Activated naive CD4-positive, alpha-beta T cell treated with anti-CD3 and anti-CD28 coated beads, Interleukin-2, amount 10 ng/mL, durations not matched to agents 7 days and 5 days (primary cell): ENCODE results near the gene GIGYF1.
"Not testable (repeated sequence)": the region's sequence is repeated elsewhere in the genome, so short reads cannot be mapped to it uniquely, and the experiment has no call there.

Experiments
- CTCF ChIA-PET: fragments of 350-600 bp; sonication (Branson Sonifier 250); formaldehyde crosslinking; loops from one replicate; lab custom pipeline; 2021; ENCODE audit warnings: antibody characterized with exemption; lab: Charles Lee
- DNase-seq: peaks from one replicate; pipeline ENCODE4 v3.0.0-alpha.2; 2020
- H3K27ac Mint-ChIP-seq: one replicate; pipeline ENCODE4 v1.8.0; 2021; ENCODE audit warnings: mild to moderate bottlenecking, moderate library complexity, mixed read lengths
- H3K27me3 Mint-ChIP-seq: one replicate; pipeline ENCODE4 v1.8.0; 2021; ENCODE audit warnings: mild to moderate bottlenecking, mixed read lengths
- H3K36me3 Mint-ChIP-seq: one replicate; pipeline ENCODE4 v1.8.0; 2021; ENCODE audit warnings: mixed read lengths
- H3K4me1 Mint-ChIP-seq: one replicate; pipeline ENCODE4 v1.8.0; 2021; ENCODE audit warnings: mixed read lengths
- H3K4me3 Mint-ChIP-seq: one replicate; pipeline ENCODE4 v1.8.0; 2021; ENCODE audit warnings: mild to moderate bottlenecking, moderate library complexity, mixed read lengths
- H3K9me3 Mint-ChIP-seq: one replicate; pipeline ENCODE4 v1.8.0; 2021; ENCODE audit warnings: mixed read lengths

The GIGYF1 gene

DNA sequence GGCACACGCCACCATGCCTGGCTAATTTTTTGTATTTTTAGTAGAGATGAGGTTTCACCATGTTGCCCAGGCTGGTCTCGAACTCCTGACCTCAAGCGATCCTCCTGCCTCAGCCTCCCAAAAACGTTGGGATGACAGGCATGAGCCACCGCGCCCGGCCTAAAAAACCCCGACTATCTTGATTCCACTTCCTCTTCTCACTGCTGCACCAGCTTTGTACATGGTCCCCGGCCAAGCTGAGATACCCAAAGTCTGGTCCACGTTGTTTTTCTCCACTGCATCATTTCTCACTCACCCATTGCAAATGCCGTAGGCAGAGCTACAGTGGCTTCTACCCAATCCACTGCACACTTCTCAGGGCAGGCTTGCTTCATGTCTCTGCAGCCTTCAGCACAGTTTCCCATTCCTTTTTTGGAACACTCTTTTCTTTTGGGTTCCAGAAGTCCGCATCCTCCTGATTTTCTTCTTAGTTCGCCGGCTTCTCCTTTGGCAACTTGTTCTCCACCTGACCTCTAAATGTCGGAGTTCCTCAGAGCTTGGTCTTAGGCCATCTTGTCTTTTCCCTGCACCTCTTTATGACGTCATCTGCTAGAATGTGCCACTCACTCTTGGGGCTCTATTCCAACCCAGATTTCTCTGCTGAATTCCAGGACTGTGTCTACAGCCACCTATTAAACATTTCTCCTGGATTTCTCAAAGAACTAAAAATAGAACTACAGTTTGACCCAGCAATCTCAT lies 26.6 kb downstream of the GIGYF1 start:
- no peak overlapping the region for H3K4me3 Mint-ChIP-seq
- CTCF ChIA-PET = interaction anchor here (0.6 kb wide), 1 partner anchor 185 kb away, joined by 4 read pairs; no protein-coding TSS in a partner anchor
- no peak overlapping the region for H3K27ac Mint-ChIP-seq
- DNase-seq = no peak
- peaks cover under 1% of the 10 kb centered on the region for H3K4me1 Mint-ChIP-seq
- H3K27me3 Mint-ChIP-seq = peaks cover 52% of the 10 kb centered on the region
- no peaks in the 10 kb centered on the region for H3K9me3 Mint-ChIP-seq
- H3K36me3 Mint-ChIP-seq = no peaks in the 10 kb centered on the region

GRCh38 chr7:100665168-100665726 lies 28.8 kb downstream of the GIGYF1 start:
- no peak for DNase-seq
- Mint-ChIP-seq H3K9me3 (no peaks in the 10 kb centered on the region), H3K36me3 (no peaks in the 10 kb centered on the region), H3K4me1 (no peaks in the 10 kb centered on the region), H3K27me3 (peaks cover 67% of the 10 kb centered on the region), H3K27ac (no peak overlapping the region), H3K4me3 (no peak overlapping the region)
- CTCF ChIA-PET = interaction anchor here (1.3 kb wide), 1 partner anchor 27 kb away, joined by 4 read pairs; no protein-coding TSS in a partner anchor

- CTCF ChIA-PET = interaction anchor here (0.6 kb wide), 1 partner anchor 15 kb away, joined by 3 read pairs; no protein-coding TSS in a partner anchor
- H3K27me3 Mint-ChIP-seq = peaks cover 77% of the 10 kb centered on the region
- H3K4me1 Mint-ChIP-seq, H3K4me3 Mint-ChIP-seq, H3K9me3 Mint-ChIP-seq, H3K36me3 Mint-ChIP-seq, H3K27ac Mint-ChIP-seq, DNase-seq: not testable (repeated sequence)
Measured at GRCh38 chr7:100662194-100662776, 31.8 kb downstream of the GIGYF1 start.

DNA sequence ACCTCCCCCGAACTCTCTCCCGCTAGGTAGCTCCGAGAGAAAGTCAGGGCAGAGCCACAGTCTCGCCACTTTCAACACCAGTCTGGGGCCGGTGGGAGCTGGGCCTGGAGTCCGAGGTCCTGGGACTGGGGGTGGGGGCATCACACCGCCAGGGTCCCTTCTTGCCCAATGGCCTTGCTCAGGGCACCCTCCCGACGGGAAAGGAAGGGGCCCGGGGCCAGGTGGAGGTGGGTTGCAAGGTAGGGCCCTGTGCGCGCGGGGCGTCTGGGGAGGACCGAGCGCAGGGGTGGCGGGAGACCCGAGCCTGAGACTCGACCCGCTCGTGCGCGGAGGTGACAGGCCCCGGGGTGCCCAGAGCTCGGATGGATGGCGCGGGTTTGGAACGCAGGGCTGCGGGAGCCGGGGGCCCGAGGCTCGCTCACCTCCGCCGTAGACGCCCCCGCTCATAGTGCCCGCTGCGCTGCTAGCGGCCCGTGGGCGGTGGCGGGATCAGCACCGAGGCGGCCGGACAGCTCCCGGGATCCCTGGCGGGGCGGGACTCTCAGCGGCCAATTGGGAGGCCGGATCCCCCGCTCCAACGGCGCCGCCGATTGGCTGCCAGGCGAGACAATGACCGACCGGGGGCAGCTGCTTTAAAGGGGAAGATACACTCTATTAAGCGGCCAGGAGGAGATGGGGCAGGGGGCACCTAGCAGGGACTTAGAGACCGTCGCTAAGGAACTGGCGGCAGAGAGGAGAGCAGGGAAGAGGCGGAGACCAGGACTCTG lies 38.0 kb downstream of the GIGYF1 start, which contains the start of gene ACTL6B:
ACTL6B (minus strand) TSS at position 541 of the 767 bp plus-strand sequence; CDS start at position 447, 94 bp downstream.
- no peaks in the 10 kb centered on the region for H3K4me1 Mint-ChIP-seq
- no peak within 1 kb of the TSS for H3K27ac Mint-ChIP-seq
- peak; percentile 82 for DNase-seq
- H3K27me3 Mint-ChIP-seq = peaks cover 74% of the 10 kb centered on the region
- H3K4me3 Mint-ChIP-seq = no peak within 1 kb of the TSS
- no peaks in the 10 kb centered on the region for H3K9me3 Mint-ChIP-seq
- no peaks in the 10 kb centered on the region for H3K36me3 Mint-ChIP-seq
- CTCF ChIA-PET = interaction anchor here (0.6 kb wide), 1 partner anchor 1010 kb away, joined by 3 read pairs; no protein-coding TSS in a partner anchor

GRCh38 chr7:100654908-100655831 lies 38.9 kb downstream of the GIGYF1 start:
- peaks cover 69% of the 10 kb centered on the region for H3K27me3 Mint-ChIP-seq
- H3K4me1 Mint-ChIP-seq = no peaks in the 10 kb centered on the region
- H3K9me3 Mint-ChIP-seq = no peaks in the 10 kb centered on the region
- CTCF ChIA-PET = interaction anchor here (0.6 kb wide), 1 partner anchor 1009 kb away, joined by 3 read pairs; no protein-coding TSS in a partner anchor
- no peaks in the 10 kb centered on the region for H3K36me3 Mint-ChIP-seq
- no peak for DNase-seq
- H3K27ac Mint-ChIP-seq = no peak overlapping the region
- H3K4me3 Mint-ChIP-seq = no peak overlapping the region

GRCh38 chr7:100649826-100650565 lies 44.1 kb downstream of the GIGYF1 start:
- H3K36me3 Mint-ChIP-seq = no peaks in the 10 kb centered on the region
- peaks cover 71% of the 10 kb centered on the region for H3K27me3 Mint-ChIP-seq
- CTCF ChIA-PET = interaction anchor here (1.8 kb wide), 1 partner anchor 16 kb away, joined by 4 read pairs; no protein-coding TSS in a partner anchor

GRCh38 chr7:100642534-100642907 lies 51.5 kb downstream of the GIGYF1 start:
- CTCF ChIA-PET = interaction anchor here (0.7 to 1.2 kb wide), 2 partner anchors 8 to 10 kb away, joined by 3 read pairs; no protein-coding TSS in a partner anchor
- Mint-ChIP-seq H3K4me3 (no peak overlapping the region), H3K27ac (no peak overlapping the region), H3K36me3 (no peaks in the 10 kb centered on the region), H3K27me3 (peaks cover 37% of the 10 kb centered on the region), H3K9me3 (no peaks in the 10 kb centered on the region), H3K4me1 (no peaks in the 10 kb centered on the region)
- DNase-seq = peak; percentile 58

More at GRCh38 chr7:100649826-100650565, 44.1 kb downstream of the GIGYF1 start:
- no peak overlapping the region for H3K27ac Mint-ChIP-seq
- H3K4me3 Mint-ChIP-seq = no peak overlapping the region
- H3K4me1 Mint-ChIP-seq = no peaks in the 10 kb centered on the region
- DNase-seq = no peak
- H3K9me3 Mint-ChIP-seq = no peaks in the 10 kb centered on the region

GRCh38 chr7:100641860-100642533 lies 52.1 kb downstream of the GIGYF1 start:
- no peak overlapping the region for H3K27ac Mint-ChIP-seq
- H3K36me3 Mint-ChIP-seq = no peaks in the 10 kb centered on the region
- no peak overlapping the region for H3K4me3 Mint-ChIP-seq
- CTCF ChIA-PET = interaction anchor here (0.7 to 1.2 kb wide), 2 partner anchors 8 to 9 kb away, joined by 3 read pairs; no protein-coding TSS in a partner anchor
- H3K27me3 Mint-ChIP-seq = peaks cover 32% of the 10 kb centered on the region
- H3K9me3 Mint-ChIP-seq = no peaks in the 10 kb centered on the region
- no peak for DNase-seq
- no peaks in the 10 kb centered on the region for H3K4me1 Mint-ChIP-seq

DNA sequence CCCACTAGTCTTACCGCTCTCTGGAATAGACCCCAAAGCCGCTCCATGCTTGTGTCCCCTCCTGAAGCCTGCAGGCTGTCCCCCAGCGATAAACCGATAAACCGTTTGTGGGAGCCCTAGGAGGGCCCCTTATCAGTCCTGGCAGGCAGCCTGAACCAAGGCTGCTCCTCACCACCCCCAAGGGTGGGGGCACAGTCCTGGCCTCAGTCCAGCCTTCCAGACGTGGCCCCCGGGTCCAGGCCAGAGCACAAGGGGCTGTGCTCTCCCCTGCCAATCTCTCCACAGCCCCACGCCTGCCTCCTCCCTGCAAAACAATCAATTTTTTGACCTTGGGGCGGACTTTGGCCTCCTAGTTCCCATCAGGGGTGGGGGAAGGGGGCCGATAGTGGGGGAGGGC lies 52.6 kb downstream of the GIGYF1 start, which contains the start of gene TFR2:
TFR2 (minus strand) TSS at position 90 of the 397 bp plus-strand sequence; CDS start at position 47, 43 bp downstream.
- Mint-ChIP-seq H3K9me3 (no peaks in the 10 kb centered on the region), H3K4me1 (no peaks in the 10 kb centered on the region), H3K27ac (no peak within 1 kb of the TSS), H3K36me3 (no peaks in the 10 kb centered on the region), H3K4me3 (no peak within 1 kb of the TSS), H3K27me3 (peaks cover 27% of the 10 kb centered on the region)
- CTCF ChIA-PET = no interaction called here
- DNase-seq = no peak

DNA sequence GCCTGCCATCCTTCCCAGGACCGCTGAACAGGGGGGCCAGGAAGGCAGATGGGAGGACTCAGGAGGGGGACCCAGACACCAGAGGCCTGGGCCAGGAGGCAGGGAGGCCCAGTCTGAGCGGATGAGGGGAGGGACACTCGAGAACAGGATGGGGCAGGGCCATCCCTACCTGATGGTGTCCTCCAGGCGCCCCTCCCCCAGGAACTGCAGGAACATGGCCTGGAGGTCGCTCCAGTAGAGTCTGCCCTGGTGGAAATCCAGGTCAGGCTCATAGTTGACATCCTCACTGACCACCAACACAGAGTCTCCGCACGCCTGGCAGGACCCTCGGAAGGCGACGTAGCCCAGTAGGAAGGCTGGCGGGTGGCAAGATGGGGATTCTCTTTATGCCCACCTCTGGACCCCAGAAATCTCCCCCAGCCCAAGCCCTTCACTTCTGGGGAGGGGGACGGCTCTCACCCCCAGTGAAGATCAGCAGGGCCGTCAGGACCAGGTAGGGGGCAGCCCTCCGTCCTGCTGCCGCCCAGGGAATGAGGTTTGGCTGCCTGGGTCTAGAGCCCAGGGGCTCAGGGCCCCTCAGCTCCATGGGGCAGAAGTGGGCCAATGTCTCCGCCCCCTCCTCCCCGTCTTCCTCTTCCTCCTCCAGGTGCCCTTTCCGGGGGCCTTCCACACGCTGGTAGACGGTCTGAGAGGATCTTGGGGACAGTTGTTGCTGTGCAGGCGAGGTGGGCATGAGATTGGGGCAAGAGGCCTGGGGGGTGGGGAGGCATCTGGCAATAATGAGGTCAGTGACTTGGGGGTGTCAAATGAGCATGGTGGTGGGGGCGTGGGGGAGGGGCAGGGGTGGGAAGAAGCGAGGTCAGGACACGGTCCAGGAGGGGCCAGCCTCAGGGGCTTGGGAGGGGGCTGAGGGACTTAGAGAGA lies 53.3 kb downstream of the GIGYF1 start:
- H3K4me1 Mint-ChIP-seq = no peaks in the 10 kb centered on the region
- no peaks in the 10 kb centered on the region for H3K36me3 Mint-ChIP-seq
- peaks cover 24% of the 10 kb centered on the region for H3K27me3 Mint-ChIP-seq
- no peak for DNase-seq
- H3K27ac Mint-ChIP-seq = no peak overlapping the region
- CTCF ChIA-PET = no interaction called here
- H3K9me3 Mint-ChIP-seq = no peaks in the 10 kb centered on the region
- H3K4me3 Mint-ChIP-seq = no peak overlapping the region

DNA sequence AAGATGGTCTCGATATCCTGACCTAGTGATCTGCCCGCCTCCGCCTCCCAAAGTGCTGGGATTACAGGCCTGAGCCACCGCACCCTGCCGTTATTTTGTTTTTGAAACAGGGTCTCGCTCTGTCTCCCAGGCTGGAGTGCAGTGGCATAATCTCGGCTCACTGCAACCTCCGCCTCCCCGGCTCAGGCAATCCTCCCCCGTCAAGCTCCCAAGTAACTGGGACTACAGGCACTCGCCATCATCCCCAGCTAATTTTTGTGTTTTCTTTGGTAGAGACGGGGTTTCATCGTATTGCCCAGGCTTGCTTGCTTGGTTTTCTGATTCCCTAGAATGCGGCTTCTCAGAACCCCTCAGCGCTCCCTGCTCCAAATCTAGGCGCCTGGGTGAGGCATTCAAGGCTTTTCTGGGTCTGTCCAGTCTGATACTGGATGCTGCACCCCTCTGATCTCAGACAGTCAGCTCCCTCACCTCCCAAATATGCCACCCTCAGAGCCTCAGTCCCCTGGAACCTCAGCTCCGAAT lies 54.0 kb downstream of the GIGYF1 start:
- no peaks in the 10 kb centered on the region for H3K9me3 Mint-ChIP-seq
- H3K4me1 Mint-ChIP-seq = no peaks in the 10 kb centered on the region
- H3K27me3 Mint-ChIP-seq = peaks cover 23% of the 10 kb centered on the region
- H3K36me3 Mint-ChIP-seq = no peaks in the 10 kb centered on the region
- DNase-seq = no peak
- no peak overlapping the region for H3K27ac Mint-ChIP-seq
- CTCF ChIA-PET = interaction anchor here (0.7 to 2.2 kb wide), 3 partner anchors 30 to 212 kb away, joined by 3 to 7 read pairs (median 3); no protein-coding TSS in a partner anchor
- no peak overlapping the region for H3K4me3 Mint-ChIP-seq
